GM18498 (cell line): Measurements from ENCODE around the gene ZNF189.
A peak's percentile ranks its signal among the peaks of the same experiment; 100 is the strongest.

Source experiments
- ATAC-seq: cut with Tn5 transposase; IDR thresholded peaks from one replicate; pipeline ENCODE4 v1.9.1; 2021; ENCODE audit warnings: mild to moderate bottlenecking, moderate library complexity; ENCODE audit not compliant: unreplicated experiment

The ZNF189 gene

GRCh38 chr9:101398068-101398929, at the start of gene ZNF189, which contains the start of gene MRPL50:
Gene ZNF189 (plus strand): TSS chr9:101398851. CDS start chr9:101399157, 306 bp downstream.
Gene MRPL50 (minus strand): TSS chr9:101398618. CDS start chr9:101398592, 26 bp downstream.
- peak; percentile 99 for ATAC-seq

- no peak for ATAC-seq
Measured at GRCh38 chr9:101350285-101350684, 48.4 kb upstream of the ZNF189 start.

GRCh38 chr9:101352892-101353463, 45.7 kb upstream of the ZNF189 start:
- ATAC-seq = no peak

- ATAC-seq = no peak
Measured at GRCh38 chr9:101353683-101354082, 45.0 kb upstream of the ZNF189 start.

GRCh38 chr9:101354143-101354764, 44.4 kb upstream of the ZNF189 start:
- no peak for ATAC-seq

- no peak for ATAC-seq
Measured at GRCh38 chr9:101354765-101355708, 43.6 kb upstream of the ZNF189 start.

GRCh38 chr9:101356619-101357018, 42.0 kb upstream of the ZNF189 start:
- no peak for ATAC-seq

- ATAC-seq = no peak
Measured at GRCh38 chr9:101359679-101360078, 39.0 kb upstream of the ZNF189 start.

GRCh38 chr9:101360647-101361046, 38.0 kb upstream of the ZNF189 start:
- ATAC-seq = no peak

GRCh38 chr9:101362450-101362849, 36.2 kb upstream of the ZNF189 start:
- no peak for ATAC-seq

GRCh38 chr9:101365181-101365580, 33.5 kb upstream of the ZNF189 start:
- ATAC-seq = no peak

GRCh38 chr9:101366038-101366756, 32.5 kb upstream of the ZNF189 start:
- ATAC-seq = no peak

GRCh38 chr9:101367323-101367722, 31.3 kb upstream of the ZNF189 start:
- ATAC-seq = no peak

GRCh38 chr9:101369286-101369685, 29.4 kb upstream of the ZNF189 start:
- ATAC-seq = no peak

GRCh38 chr9:101369884-101370531, 28.6 kb upstream of the ZNF189 start:
- no peak for ATAC-seq

- ATAC-seq = no peak
Measured at GRCh38 chr9:101371813-101372212, 26.8 kb upstream of the ZNF189 start.

GRCh38 chr9:101372327-101373118, 26.1 kb upstream of the ZNF189 start:
- no peak for ATAC-seq

- no peak for ATAC-seq
Measured at GRCh38 chr9:101375546-101375945, 23.1 kb upstream of the ZNF189 start.
